Memory B cell (primary cell): ENCODE results near the gene CDK10.
"Not testable (repeated sequence)": the region's sequence is repeated elsewhere in the genome, so short reads cannot be mapped to it uniquely, and the experiment has no call there.

Experiments used
- ATAC-seq: fragments of 150-1000 bp; cut with Tn5 transposase; 2 replicates; pipeline ENCODE4 v1.10.0; 2021; ENCODE audit warnings: low read depth, mild to moderate bottlenecking, moderate library complexity
- DNase-seq, 2 donors: peaks; one replicate each; pipeline ENCODE4 v3.0.0; 2022; ENCODE audit warnings: low spot score in 2 of 2
- H3K27ac Mint-ChIP-seq: one replicate; pipeline ENCODE4 v1.8.0; 2022; ENCODE audit warnings: mild to moderate bottlenecking, moderate library complexity, mixed read lengths
- H3K27me3 Mint-ChIP-seq: one replicate; pipeline ENCODE4 v1.8.0; 2022; ENCODE audit warnings: mixed read lengths
- H3K36me3 Mint-ChIP-seq: one replicate; pipeline ENCODE4 v1.8.0; 2022; ENCODE audit warnings: mild to moderate bottlenecking, mixed read lengths
- H3K4me1 Mint-ChIP-seq: one replicate; pipeline ENCODE4 v1.8.0; 2022; ENCODE audit warnings: mixed read lengths
- H3K4me3 Mint-ChIP-seq: one replicate; pipeline ENCODE4 v1.8.0; 2022; ENCODE audit warnings: mild to moderate bottlenecking, moderate library complexity, mixed read lengths
- H3K9me3 Mint-ChIP-seq: one replicate; pipeline ENCODE4 v1.8.0; 2022; ENCODE audit warnings: mixed read lengths

CDK10 gene

DNA sequence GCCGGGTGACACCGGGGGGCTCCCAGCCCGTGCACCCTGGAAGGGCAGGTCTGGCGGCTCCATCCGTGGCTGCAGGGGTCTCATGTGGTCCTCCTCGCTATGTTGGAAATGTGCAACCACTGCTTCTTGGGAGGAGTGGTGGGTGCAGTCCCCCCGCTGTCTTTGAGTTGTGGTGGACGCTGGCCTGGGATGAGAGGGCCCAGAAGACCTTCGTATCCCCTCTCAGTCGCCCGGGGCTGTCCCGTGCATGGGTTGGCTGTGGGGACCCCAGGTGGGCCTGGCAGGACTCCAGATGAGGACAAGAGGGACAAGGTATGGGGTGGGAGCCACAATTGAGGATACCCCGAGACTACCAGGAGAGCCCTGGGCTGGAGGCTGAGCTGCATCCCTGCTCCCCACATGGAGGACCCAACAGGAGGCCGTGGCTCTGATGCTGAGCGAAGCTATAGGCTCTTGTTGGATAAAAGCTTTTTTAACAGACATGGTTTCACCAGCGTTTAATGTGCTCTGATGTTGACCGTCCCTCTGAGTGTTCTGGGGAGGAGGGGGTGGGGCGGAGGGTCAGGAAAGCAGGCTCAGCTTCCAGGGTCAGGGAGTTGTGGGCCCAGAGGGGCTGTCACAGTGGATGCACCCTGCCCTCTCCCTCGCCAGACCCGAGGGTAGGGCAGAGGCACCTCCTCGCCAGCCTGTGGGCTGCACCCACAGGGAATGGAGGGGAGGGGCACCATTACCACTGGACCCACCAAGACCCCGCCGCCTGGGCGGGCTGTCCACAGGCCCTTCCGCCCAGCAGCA is 9.6 kb downstream of the CDK10 start:
- Mint-ChIP-seq H3K9me3 (no peaks in the 10 kb centered on the region), H3K4me1 (peaks cover 16% of the 10 kb centered on the region), H3K27ac (no peak overlapping the region), H3K36me3 (peaks cover 5% of the 10 kb centered on the region), H3K27me3 (no peaks in the 10 kb centered on the region), H3K4me3 (no peak overlapping the region)
- no peak for ATAC-seq
- DNase-seq, result no peak

GRCh38 chr16:89696670-89697128 is 10.2 kb downstream of the CDK10 start:
- no peak for DNase-seq
- ATAC-seq, result no peak
- Mint-ChIP-seq H3K27me3 (no peaks in the 10 kb centered on the region), H3K9me3 (no peaks in the 10 kb centered on the region), H3K4me3 (no peak overlapping the region), H3K4me1 (peaks cover 16% of the 10 kb centered on the region), H3K27ac (no peak overlapping the region), H3K36me3 (peaks cover 5% of the 10 kb centered on the region)

DNA sequence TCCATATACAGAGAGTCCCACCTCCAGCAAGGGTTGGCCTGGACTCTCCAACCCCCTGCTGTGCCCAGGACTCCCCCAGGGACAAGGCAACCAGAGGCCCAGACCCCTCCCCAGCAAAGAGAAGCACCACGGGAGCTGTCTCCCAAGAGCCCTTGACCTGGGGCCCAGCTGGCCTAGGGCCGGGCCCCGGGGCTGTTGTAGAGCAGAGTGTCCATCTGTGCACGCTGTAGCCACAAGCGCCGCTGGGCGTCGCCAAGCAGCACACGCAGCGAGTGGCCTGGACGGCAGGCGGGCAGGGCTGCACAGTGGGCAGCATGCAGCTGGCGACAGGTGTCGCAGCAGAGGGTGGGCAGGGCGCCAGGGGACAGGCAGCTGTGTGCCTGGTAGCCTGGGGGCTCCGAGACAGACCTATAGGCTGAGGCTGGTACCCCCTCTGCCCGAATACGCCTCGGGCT is 10.7 kb downstream of the CDK10 start:
- DNase-seq (no peak), ATAC-seq (no peak)
- H3K4me3 Mint-ChIP-seq, result no peak overlapping the region
- no peak overlapping the region for H3K27ac Mint-ChIP-seq
- no peaks in the 10 kb centered on the region for H3K9me3 Mint-ChIP-seq
- H3K36me3 Mint-ChIP-seq, result peaks cover 5% of the 10 kb centered on the region
- peaks cover 16% of the 10 kb centered on the region for H3K4me1 Mint-ChIP-seq
- no peaks in the 10 kb centered on the region for H3K27me3 Mint-ChIP-seq

- H3K4me3 Mint-ChIP-seq, result no peak overlapping the region
- H3K27ac Mint-ChIP-seq, result no peak overlapping the region
- H3K9me3 Mint-ChIP-seq, result no peaks in the 10 kb centered on the region
- ATAC-seq, result no peak
- DNase-seq, result no peak
- peaks cover 19% of the 10 kb centered on the region for H3K4me1 Mint-ChIP-seq
- H3K27me3 Mint-ChIP-seq, result no peaks in the 10 kb centered on the region
- H3K36me3 Mint-ChIP-seq, result peaks cover 5% of the 10 kb centered on the region
Observed at GRCh38 chr16:89697616-89698331, 11.3 kb downstream of the CDK10 start.

GRCh38 chr16:89698717-89699116 is 12.2 kb downstream of the CDK10 start:
- ATAC-seq, H3K9me3 Mint-ChIP-seq, H3K36me3 Mint-ChIP-seq, H3K27me3 Mint-ChIP-seq, H3K4me3 Mint-ChIP-seq, DNase-seq: not testable (repeated sequence)
- H3K4me1 Mint-ChIP-seq, result peaks cover 14% of the 10 kb centered on the region
- peak overlapping the region; percentile 59 for H3K27ac Mint-ChIP-seq

DNA sequence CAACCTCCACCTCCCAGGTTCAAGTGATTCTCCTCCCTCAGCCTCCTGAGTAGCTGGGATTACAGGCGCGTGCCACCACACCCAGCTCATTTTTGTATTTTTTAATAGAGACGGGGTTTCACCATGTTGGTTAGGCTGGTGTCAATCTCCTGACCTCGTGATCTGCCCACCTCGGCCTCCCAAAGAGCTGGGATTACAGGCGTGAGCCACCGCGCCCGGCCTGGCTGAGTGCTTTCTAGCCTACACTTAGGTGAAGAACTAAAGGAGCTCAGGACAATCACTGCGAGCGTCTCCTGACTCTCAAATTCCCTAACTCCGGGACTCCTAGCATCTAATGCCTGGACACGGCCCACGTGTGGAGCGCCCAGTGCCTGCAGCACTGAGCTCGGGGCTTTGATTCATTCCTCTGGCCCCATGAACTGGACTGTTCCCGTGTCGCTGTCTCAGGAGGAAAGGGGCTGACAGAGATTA is 13.2 kb downstream of the CDK10 start:
- H3K4me3 Mint-ChIP-seq, result peak overlapping the region; percentile 87
- peak overlapping the region; percentile 86 for H3K27ac Mint-ChIP-seq
- not testable (repeated sequence) for H3K36me3 Mint-ChIP-seq, DNase-seq, ATAC-seq, H3K27me3 Mint-ChIP-seq, H3K9me3 Mint-ChIP-seq
- peaks cover 11% of the 10 kb centered on the region for H3K4me1 Mint-ChIP-seq

DNA sequence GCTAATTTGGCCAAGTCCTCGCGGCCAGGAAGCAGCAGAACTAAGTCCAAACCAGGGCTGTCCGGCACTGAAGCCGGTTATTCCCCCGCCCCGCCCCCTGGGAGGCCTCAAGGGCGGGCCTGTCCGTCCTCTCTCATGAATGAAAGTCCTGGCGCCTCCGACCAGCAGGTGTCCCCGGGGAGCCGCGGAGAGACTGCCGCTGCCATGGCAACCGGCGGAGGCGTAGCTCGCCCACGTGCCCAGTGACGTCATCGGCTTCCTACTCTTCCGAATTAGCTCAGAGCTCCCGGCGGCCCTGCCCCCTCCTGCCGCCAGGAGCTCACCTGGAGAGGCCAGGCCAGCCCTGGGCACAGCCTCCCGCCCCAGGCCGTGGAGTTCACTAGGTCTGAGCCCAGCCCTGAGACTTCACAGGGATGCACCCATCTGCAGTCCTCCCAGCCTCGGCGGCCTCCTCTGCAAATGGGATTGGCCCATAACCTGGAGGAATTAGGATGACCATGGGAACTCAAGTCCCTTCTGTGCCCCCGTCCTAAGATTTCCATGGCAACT is 13.7 kb downstream of the CDK10 start:
- H3K4me3 Mint-ChIP-seq, result peak overlapping the region; percentile 87
- peak overlapping the region; percentile 86 for H3K27ac Mint-ChIP-seq
- no peaks in the 10 kb centered on the region for H3K9me3 Mint-ChIP-seq
- ATAC-seq, result peak; percentile 34
- peak; percentile 94 to 95 for DNase-seq
- H3K27me3 Mint-ChIP-seq, result no peaks in the 10 kb centered on the region
- H3K36me3 Mint-ChIP-seq, result no peaks in the 10 kb centered on the region
- peaks cover 11% of the 10 kb centered on the region for H3K4me1 Mint-ChIP-seq

DNA sequence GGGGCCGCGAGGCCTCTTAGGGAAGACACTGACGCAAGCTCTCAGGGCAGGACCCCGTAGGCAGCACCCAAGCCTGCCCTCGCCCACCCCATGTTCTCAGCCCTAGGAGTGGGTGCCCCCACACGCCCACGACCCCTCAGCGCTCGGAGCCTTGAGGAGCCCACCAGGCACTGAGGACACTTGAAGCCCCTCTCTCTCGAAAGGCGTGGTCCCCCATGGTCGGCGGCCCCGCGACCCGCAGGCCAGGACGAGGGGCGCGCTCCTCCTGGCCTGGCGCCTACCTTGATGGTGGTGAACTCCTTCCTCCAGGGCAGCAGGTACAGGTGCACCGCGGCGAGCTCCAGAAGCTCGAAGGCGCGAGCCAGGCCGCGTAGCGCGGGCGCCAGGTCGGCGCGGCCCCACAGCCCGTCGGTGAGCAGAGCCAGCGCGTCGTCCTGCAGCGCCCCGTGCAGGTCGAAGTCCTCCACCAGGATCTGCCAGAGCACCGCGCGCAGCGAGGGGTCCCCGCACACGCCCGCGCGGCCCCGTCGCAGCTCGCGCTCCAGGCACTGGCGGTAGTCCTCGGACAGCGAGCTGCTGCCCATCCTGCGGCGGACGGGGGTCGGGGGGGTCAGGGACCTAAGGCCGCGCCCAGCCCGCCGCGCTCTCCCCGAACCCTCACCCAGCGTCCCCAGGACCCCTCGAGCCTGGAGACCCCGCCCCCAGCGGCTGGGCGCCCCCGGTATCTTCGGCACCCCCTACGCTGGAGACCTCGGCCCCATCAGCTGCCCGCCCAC is 14.3 kb downstream of the CDK10 start:
- Mint-ChIP-seq H3K36me3 (no peaks in the 10 kb centered on the region), H3K4me1 (peaks cover 12% of the 10 kb centered on the region), H3K27me3 (no peaks in the 10 kb centered on the region), H3K9me3 (no peaks in the 10 kb centered on the region), H3K4me3 (peak overlapping the region; percentile 87), H3K27ac (peak overlapping the region; percentile 86)
- ATAC-seq (peak; percentile 30), DNase-seq (peak; percentile 55 to 58)

GRCh38 chr16:89701425-89702406 is 15.2 kb downstream of the CDK10 start, which contains the start of gene SPATA2L:
TSS of gene SPATA2L (minus strand) at chr16:89701705. CDS start at chr16:89701232, 473 bp downstream.
- ATAC-seq, result peak; percentile 71
- no peaks in the 10 kb centered on the region for H3K36me3 Mint-ChIP-seq
- H3K27ac Mint-ChIP-seq, result peak within 1 kb of the TSS; percentile 86
- H3K27me3 Mint-ChIP-seq, result no peaks in the 10 kb centered on the region
- H3K9me3 Mint-ChIP-seq, result no peaks in the 10 kb centered on the region
- peak; percentile 97 for DNase-seq
- H3K4me3 Mint-ChIP-seq, result peak within 1 kb of the TSS; percentile 87
- peaks cover 13% of the 10 kb centered on the region for H3K4me1 Mint-ChIP-seq

DNA sequence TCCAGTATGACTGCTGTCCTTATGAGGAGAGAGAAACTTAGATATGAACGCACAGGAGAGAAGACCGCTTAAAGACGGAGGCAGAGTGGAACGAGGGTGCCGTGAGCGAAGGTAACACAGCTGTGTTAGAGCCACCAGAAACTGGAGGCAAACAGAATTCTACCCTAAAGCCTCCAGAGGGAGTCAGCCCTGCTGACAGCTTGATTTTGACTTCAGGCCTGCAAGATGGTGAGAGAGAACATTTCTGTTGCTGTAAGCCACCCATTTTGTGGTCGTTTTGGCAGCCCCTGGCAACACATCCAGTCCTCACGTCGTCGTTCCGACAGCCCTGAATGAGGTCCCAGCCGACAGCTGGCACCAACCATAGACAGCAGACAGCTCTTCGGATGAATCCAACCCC is 17.8 kb downstream of the CDK10 start:
- no peak for DNase-seq
- Mint-ChIP-seq H3K4me1 (peaks cover 13% of the 10 kb centered on the region), H3K9me3 (no peaks in the 10 kb centered on the region), H3K27ac (no peak overlapping the region), H3K36me3 (no peaks in the 10 kb centered on the region), H3K4me3 (no peak overlapping the region), H3K27me3 (no peaks in the 10 kb centered on the region)
- no peak for ATAC-seq

GRCh38 chr16:89705006-89705405 is 18.5 kb downstream of the CDK10 start:
- ATAC-seq, result no peak
- H3K4me3 Mint-ChIP-seq, result no peak overlapping the region

DNA sequence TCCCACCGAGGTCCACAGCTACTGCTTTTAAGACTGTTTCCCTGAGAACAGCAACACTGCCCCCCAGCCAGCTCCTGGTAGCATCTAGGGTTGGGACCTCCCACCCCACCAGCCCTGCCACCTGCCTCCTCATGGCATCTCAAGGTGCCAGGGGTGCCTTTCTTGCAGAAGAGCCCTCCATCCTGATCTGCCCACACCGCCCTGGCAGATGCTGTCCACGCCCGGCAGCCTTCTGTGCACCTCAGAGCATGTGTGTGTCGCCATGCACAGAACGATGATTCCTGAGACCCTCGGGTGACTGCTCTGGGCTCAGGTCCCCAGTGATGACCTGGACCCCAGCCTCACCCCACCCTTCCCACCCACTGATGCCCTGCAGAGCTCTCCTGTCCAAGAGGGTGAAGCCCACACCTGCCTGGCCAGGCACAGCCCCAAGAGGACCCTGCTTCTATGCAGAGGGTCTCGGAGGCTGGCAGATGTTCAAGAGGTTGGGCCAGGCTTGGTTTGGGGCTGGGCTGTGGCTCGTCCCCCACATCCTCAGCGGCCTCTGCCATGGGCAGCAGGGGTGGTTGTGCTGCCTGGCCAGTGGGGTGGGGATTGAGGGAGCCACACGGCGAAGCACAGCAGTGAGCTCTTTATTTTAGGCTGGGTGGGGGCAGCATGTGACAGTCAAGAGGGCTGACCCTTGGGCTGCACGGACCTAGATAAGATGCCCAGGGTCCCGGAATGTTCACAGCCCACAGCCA is 20.2 kb downstream of the CDK10 start:
- Mint-ChIP-seq H3K36me3 (no peaks in the 10 kb centered on the region), H3K27ac (no peak overlapping the region), H3K4me1 (peaks cover 7% of the 10 kb centered on the region), H3K4me3 (no peak overlapping the region), H3K9me3 (no peaks in the 10 kb centered on the region), H3K27me3 (no peaks in the 10 kb centered on the region)
- no peak for ATAC-seq
- no peak for DNase-seq

More at GRCh38 chr16:89705006-89705405, 18.5 kb downstream of the CDK10 start:
- Mint-ChIP-seq H3K9me3 (no peaks in the 10 kb centered on the region), H3K36me3 (no peaks in the 10 kb centered on the region), H3K4me1 (peaks cover 12% of the 10 kb centered on the region), H3K27ac (no peak overlapping the region), H3K27me3 (no peaks in the 10 kb centered on the region)
- DNase-seq, result no peak
